Measurements from ENCODE around the gene BAIAP2L2. TPM values are rescaled to one million over a fixed set of nuclear protein-coding genes. Genes with fewer than 3 reads are reported as not detected.
"Not testable (repeated sequence)": the region's sequence is repeated elsewhere in the genome, so short reads cannot be mapped to it uniquely, and the experiment has no call there.

BAIAP2L2 gene
- total RNA-seq, 2 experiments from 2014 or later: 0.20 to 0.39 TPM

DNA sequence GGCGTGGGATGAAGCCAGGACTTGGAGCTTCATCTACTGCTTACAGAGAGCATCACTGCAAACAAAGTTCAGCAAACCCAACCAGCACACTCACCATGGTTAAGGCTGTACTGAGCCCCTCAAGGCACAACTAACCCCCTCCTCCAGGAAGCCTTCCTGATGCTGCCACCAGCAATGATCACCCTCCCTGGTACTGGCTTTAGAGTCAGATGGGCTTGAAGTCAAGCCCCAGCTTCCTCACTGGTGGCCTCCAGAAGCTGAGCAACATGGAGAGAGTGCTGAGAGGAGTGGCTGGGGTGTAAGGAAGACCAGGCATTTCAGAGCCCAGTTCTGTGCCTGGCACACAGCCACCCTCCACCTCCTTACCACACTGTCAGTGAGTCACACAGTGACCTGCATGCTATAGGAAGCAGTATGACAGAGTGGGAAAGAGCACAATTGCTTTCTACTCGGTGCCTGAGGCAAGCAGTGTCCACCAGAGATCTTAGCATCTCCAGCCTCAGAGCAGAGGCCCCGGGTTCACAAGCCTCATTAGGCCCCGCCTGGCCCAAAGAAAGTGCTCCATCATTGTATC is 24.7 kb upstream of the BAIAP2L2 start:
- Mint-ChIP-seq H3K27me3 (no peaks in the 10 kb centered on the region), H3K27ac (no peak overlapping the region), H3K9me3 (no peaks in the 10 kb centered on the region), H3K36me3 (peaks cover 10% of the 10 kb centered on the region), H3K4me1 (no peaks in the 10 kb centered on the region), H3K4me3 (no peak overlapping the region)
- no peak for DNase-seq

DNA sequence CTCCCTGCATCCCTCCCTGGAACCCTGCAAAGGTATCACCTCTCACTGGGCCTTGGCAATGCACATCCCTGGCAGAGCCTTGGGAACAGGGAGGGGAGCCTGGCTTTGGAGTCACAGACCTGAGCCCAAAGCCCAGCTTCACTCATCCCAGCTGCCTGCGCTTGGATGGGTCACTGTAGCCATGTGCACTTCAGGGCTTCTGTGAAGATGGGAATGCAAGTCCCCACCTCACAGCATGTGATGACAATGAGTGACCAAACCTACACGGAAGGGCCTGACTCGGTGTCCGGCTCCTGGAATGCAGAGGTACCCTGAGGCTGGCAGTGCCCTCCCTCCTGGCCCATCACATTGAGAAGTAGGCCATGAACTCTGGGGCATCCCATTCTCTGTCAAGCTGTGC is 22.8 kb upstream of the BAIAP2L2 start:
- Mint-ChIP-seq H3K27ac (no peak overlapping the region), H3K9me3 (no peaks in the 10 kb centered on the region)

DNA sequence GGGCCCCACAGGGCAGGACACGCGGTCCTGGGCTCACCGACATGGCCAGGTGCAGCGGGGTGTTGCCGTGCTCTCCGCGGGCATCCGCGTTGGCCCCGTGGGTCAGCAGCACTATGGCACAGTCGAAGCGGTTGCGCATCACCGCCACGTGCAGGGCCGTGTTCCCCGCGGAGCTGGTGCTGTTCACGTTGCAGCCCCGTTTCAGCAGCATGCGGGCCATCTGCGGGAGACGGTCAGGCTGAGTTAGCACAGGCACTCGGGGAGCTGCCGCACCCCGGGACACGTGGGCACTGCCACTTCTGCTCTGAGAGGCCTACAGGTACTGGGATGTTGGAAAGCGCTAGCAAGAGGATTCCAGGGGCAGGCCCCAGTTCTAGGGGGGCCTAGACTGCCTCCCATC is 22.3 kb upstream of the BAIAP2L2 start:
- Mint-ChIP-seq H3K36me3 (peaks cover 10% of the 10 kb centered on the region), H3K9me3 (no peaks in the 10 kb centered on the region), H3K4me1 (no peaks in the 10 kb centered on the region)

More for the DNA sequence above, 22.8 kb upstream of the BAIAP2L2 start:
- H3K36me3 Mint-ChIP-seq: peaks cover 10% of the 10 kb centered on the region
- no peaks in the 10 kb centered on the region for H3K27me3 Mint-ChIP-seq
- H3K4me3 Mint-ChIP-seq: no peak overlapping the region
- no peak for DNase-seq
- no peaks in the 10 kb centered on the region for H3K4me1 Mint-ChIP-seq

DNA sequence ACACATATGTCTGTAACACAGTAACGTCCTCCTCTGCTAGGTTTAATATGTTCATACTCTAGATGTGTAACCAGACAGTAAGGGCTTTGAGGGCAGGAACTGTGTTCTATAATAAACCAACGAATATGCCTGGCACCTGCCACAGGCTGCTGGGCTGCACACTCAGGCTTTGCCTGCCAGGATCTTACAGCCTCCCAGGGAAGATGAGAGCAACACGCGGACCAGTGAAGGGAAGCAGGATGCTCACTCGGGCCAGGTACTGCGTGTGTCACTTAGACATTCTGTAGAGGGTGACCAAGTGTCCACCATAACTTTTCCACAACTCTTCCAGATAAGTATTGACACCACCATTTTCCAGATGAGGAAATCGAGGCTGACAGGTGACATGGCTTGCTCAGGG is 21.7 kb upstream of the BAIAP2L2 start:
- no peak overlapping the region for H3K4me3 Mint-ChIP-seq
- H3K36me3 Mint-ChIP-seq: peaks cover 10% of the 10 kb centered on the region
- DNase-seq: no peak
- no peaks in the 10 kb centered on the region for H3K27me3 Mint-ChIP-seq
- H3K27ac Mint-ChIP-seq: no peak overlapping the region
- H3K4me1 Mint-ChIP-seq: no peaks in the 10 kb centered on the region
- no peaks in the 10 kb centered on the region for H3K9me3 Mint-ChIP-seq

More for the DNA sequence above, 22.3 kb upstream of the BAIAP2L2 start:
- Mint-ChIP-seq H3K4me3 (no peak overlapping the region), H3K27me3 (no peaks in the 10 kb centered on the region), H3K27ac (no peak overlapping the region)
- DNase-seq: no peak

DNA sequence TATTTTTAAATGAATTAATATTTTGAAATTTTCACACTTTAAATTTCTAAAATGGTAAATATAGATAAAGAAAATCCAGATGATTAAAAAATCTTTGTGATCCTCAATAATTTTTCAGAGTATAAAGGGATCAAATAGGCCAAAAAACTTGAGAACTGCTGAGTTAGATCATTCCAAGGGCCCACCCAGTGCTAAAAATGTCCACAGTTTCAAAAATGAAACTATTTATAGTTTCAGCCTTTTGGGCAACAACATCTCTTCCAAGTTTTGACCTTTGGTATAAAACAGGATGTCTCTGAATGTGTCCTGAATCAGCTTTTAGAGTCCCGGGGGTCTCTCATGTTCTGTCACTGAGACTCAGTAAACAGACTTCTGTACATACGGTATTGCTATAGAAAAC is 20.9 kb upstream of the BAIAP2L2 start:
- no peak for DNase-seq
- Mint-ChIP-seq H3K4me1 (no peaks in the 10 kb centered on the region), H3K27ac (no peak overlapping the region), H3K36me3 (peaks cover 10% of the 10 kb centered on the region), H3K4me3 (no peak overlapping the region), H3K9me3 (no peaks in the 10 kb centered on the region), H3K27me3 (no peaks in the 10 kb centered on the region)

GRCh38 chr22:38129856-38130255 is 19.4 kb upstream of the BAIAP2L2 start:
- Mint-ChIP-seq H3K36me3 (peaks cover 5% of the 10 kb centered on the region), H3K4me3 (no peak overlapping the region), H3K9me3 (no peaks in the 10 kb centered on the region), H3K27ac (no peak overlapping the region), H3K27me3 (no peaks in the 10 kb centered on the region), H3K4me1 (no peaks in the 10 kb centered on the region)
- no peak for DNase-seq

DNA sequence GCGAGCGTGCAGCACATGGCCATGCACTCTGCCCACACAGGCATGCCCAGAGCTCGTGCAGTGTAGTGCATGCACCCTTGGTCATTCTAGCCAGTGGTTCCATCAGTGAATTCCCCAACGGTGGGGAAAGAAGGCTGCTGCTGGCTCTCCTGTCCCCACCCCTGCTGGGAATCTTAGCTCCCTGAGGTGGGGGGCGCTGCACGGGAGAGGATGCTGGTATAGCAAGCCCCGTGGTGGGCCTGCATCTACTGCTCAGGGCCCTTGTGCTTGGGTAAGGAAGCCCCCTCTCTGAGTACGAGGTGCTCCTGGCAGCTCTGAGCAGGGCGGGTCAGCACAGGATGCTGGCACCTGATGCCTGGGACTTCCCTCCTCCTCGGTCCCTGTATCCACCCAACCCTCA is 18.5 kb upstream of the BAIAP2L2 start:
- H3K27me3 Mint-ChIP-seq: no peaks in the 10 kb centered on the region
- no peak overlapping the region for H3K27ac Mint-ChIP-seq
- no peaks in the 10 kb centered on the region for H3K4me1 Mint-ChIP-seq
- DNase-seq: no peak
- no peak overlapping the region for H3K4me3 Mint-ChIP-seq
- H3K9me3 Mint-ChIP-seq: no peaks in the 10 kb centered on the region
- H3K36me3 Mint-ChIP-seq: peaks cover 3% of the 10 kb centered on the region

DNA sequence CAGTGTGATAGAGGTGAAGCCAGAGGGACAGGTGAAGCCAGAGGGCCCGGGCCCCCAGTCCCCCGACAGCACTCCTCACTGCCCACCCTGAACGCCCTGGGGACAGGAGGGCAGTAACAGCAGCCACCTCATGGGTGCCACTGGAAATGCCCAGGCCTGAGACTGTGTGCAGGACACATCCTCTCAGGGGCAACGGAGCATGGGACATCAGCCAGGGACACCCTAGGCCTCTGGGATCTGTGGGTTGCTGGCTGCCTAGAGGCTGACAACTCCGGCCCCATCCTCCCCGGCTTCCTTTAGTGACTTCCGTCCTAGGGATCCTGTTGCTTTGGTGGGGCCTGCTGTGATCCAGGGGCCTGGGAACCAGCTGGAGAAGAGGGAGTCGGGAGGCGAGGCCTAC is 17.4 kb upstream of the BAIAP2L2 start:
- no peaks in the 10 kb centered on the region for H3K27me3 Mint-ChIP-seq
- no peak for DNase-seq
- H3K9me3 Mint-ChIP-seq: no peaks in the 10 kb centered on the region
- no peak overlapping the region for H3K4me3 Mint-ChIP-seq
- peaks cover 3% of the 10 kb centered on the region for H3K36me3 Mint-ChIP-seq
- no peaks in the 10 kb centered on the region for H3K4me1 Mint-ChIP-seq
- no peak overlapping the region for H3K27ac Mint-ChIP-seq

DNA sequence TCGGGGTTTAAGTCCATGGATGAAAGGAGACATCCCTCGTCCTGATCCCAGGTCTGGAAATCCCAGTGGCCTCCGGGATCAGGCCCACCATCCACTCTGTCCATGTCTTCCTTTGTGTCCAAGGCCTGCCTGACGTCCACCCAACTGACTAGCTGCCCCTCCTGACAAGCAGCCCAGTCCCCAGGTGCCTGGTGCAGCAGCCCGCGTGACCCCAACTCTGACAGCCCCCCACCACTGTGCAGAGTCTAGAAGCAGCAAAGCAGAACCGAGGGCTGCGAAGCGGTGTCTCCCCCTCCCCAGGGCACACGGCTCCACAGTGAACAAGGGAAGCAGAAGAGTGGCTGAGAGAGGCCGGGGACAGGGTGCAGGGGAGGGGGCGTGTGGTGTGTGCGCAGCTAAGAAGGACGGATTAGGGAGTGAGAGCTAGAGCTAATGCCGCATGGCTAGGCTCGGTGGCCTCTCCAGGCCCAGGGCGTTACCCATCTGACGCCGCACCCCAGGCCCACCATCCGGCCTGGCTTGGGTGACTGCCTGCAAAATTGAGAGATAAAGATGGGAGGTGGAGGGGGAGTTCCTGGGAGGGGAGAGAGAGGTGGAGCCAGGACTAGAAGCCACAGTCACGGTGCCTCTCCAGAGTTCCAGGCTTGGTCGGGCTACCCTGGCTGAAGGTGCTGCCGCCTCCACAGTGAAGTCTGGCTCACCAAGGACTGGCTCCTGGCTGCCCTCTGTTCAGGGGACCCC is 16.6 kb upstream of the BAIAP2L2 start:
- Mint-ChIP-seq H3K9me3 (no peaks in the 10 kb centered on the region), H3K27me3 (no peaks in the 10 kb centered on the region), H3K36me3 (no peaks in the 10 kb centered on the region), H3K27ac (no peak overlapping the region), H3K4me3 (no peak overlapping the region), H3K4me1 (no peaks in the 10 kb centered on the region)
- DNase-seq: no peak

DNA sequence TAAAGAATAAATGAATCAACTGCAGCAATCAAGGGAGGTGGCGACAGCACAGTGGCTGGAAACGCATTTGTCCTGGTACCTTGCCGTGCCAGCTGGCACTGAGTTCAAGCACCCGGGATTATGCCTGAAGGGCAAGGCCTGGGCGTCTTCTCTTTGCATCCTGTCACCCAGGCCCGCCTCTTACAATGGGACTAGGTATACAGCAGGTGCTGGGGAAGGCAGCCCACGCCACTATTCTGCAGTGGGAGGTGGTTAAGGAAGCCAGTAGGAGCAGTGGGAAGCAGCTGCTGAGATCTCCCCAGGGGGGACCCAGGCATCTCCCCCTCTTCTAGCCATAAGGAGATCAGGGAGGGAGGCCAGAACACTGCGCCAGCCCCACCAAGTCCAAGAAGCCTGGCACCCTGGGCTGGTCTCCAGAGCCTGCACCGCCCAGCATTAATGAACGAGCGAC is 15.3 kb upstream of the BAIAP2L2 start:
- Mint-ChIP-seq H3K36me3 (no peaks in the 10 kb centered on the region), H3K27ac (no peak overlapping the region), H3K4me3 (no peak overlapping the region), H3K4me1 (no peaks in the 10 kb centered on the region), H3K27me3 (no peaks in the 10 kb centered on the region), H3K9me3 (no peaks in the 10 kb centered on the region)
- no peak for DNase-seq

- no peaks in the 10 kb centered on the region for H3K36me3 Mint-ChIP-seq
- no peak overlapping the region for H3K4me3 Mint-ChIP-seq
- no peak overlapping the region for H3K27ac Mint-ChIP-seq
- H3K4me1 Mint-ChIP-seq: no peaks in the 10 kb centered on the region
- DNase-seq: no peak
- H3K27me3 Mint-ChIP-seq: no peaks in the 10 kb centered on the region
- H3K9me3 Mint-ChIP-seq: no peaks in the 10 kb centered on the region
Observed at GRCh38 chr22:38125038-38125610, 14.6 kb upstream of the BAIAP2L2 start.

GRCh38 chr22:38124236-38124974 is 13.9 kb upstream of the BAIAP2L2 start:
- DNase-seq: no peak
- Mint-ChIP-seq H3K27me3 (no peaks in the 10 kb centered on the region), H3K4me3 (no peak overlapping the region), H3K4me1 (no peaks in the 10 kb centered on the region), H3K36me3 (no peaks in the 10 kb centered on the region), H3K9me3 (no peaks in the 10 kb centered on the region), H3K27ac (no peak overlapping the region)

DNA sequence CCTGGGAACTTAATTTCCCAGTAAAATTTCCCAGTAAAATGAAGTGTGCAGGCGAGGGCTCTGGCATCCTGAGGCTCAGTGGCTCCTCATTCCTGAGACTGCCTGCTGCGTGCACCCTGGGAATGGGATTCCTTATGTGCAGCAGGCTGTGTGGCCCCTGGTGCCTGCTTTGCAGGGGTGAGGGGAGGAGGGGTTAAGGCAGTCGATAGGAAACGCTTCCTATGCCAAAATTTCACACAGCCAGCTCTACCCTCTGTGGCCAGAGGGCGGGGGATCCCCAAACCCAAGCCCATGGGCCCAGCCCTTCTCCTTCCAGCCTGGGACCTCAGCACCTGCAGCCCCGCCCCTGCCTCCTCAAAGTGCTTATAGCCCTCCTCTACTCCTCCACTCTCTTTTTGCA is 12.1 kb upstream of the BAIAP2L2 start:
- peaks cover 1% of the 10 kb centered on the region for H3K36me3 Mint-ChIP-seq
- no peak overlapping the region for H3K27ac Mint-ChIP-seq
- H3K9me3 Mint-ChIP-seq: no peaks in the 10 kb centered on the region
- DNase-seq: no peak
- H3K4me1 Mint-ChIP-seq: no peaks in the 10 kb centered on the region
- H3K27me3 Mint-ChIP-seq: no peaks in the 10 kb centered on the region
- H3K4me3 Mint-ChIP-seq: no peak overlapping the region

- no peak overlapping the region for H3K4me3 Mint-ChIP-seq
- H3K36me3 Mint-ChIP-seq: peaks cover 1% of the 10 kb centered on the region
- DNase-seq: no peak
- H3K4me1 Mint-ChIP-seq: no peaks in the 10 kb centered on the region
- no peaks in the 10 kb centered on the region for H3K9me3 Mint-ChIP-seq
- no peaks in the 10 kb centered on the region for H3K27me3 Mint-ChIP-seq
- no peak overlapping the region for H3K27ac Mint-ChIP-seq
Observed at GRCh38 chr22:38120359-38121110, 10.1 kb upstream of the BAIAP2L2 start.

- H3K27me3 Mint-ChIP-seq, H3K4me1 Mint-ChIP-seq, H3K36me3 Mint-ChIP-seq, DNase-seq, H3K27ac Mint-ChIP-seq, H3K9me3 Mint-ChIP-seq, H3K4me3 Mint-ChIP-seq: not testable (repeated sequence)
Observed at GRCh38 chr22:38118747-38119146, 8.3 kb upstream of the BAIAP2L2 start.

Data from activated naive CD8-positive, alpha-beta T cell treated with anti-CD3 and anti-CD28 coated beads for 36 hours (primary cell).